Hepatocyte (in vitro differentiated cells): Measurements from ENCODE around the gene DDO. TPM values are rescaled to one million over a fixed set of nuclear protein-coding genes. Genes with fewer than 3 reads are reported as not detected.

Experiments
- DNase-seq: peaks from one replicate; pipeline ENCODE4 v3.0.0-alpha.2; 2016; ENCODE audit warnings: low spot score
- H2AFZ ChIP-seq: fragments of 200-600 bp; sonication (generic); 2 replicates; pipeline ENCODE4 v1.6.0; 2016; ENCODE audit warnings: antibody characterized with exemption, mild to moderate bottlenecking
- H3K27ac ChIP-seq: fragments of 200-600 bp; sonication (generic); 2 replicates; pipeline ENCODE4 v1.5.1; 2016; ENCODE audit warnings: mild to moderate bottlenecking
- H3K27me3 ChIP-seq: fragments of 200-600 bp; sonication (generic); 2 replicates; pipeline ENCODE4 v1.6.1; 2016
- H3K36me3 ChIP-seq: fragments of 200-600 bp; sonication (generic); replicated peaks from 2 replicates; pipeline ENCODE4 v1.5.1; 2016; ENCODE audit warnings: low read depth; ENCODE audit not compliant: insufficient read depth
- H3K4me1 ChIP-seq: fragments of 200-600 bp; sonication (generic); 2 replicates; pipeline ENCODE4 v1.5.1; 2016; ENCODE audit warnings: mild to moderate bottlenecking, moderate library complexity; ENCODE audit not compliant: insufficient read depth
- H3K4me2 ChIP-seq: fragments of 200-600 bp; sonication (generic); 2 replicates; pipeline ENCODE4 v1.6.0; 2016
- H3K4me3 ChIP-seq: fragments of 200-600 bp; sonication (generic); 2 replicates; pipeline ENCODE4 v1.5.1; 2016; ENCODE audit warnings: mild to moderate bottlenecking
- H3K79me2 ChIP-seq: fragments of 200-600 bp; sonication (generic); 2 replicates; pipeline ENCODE4 v1.6.0; 2017; ENCODE audit warnings: mild to moderate bottlenecking
- H3K9me2 ChIP-seq: fragments of 200-600 bp; sonication (generic); replicated peaks from 2 replicates; pipeline ENCODE4 v1.6.0; 2017; ENCODE audit warnings: mild to moderate bottlenecking; ENCODE audit not compliant: insufficient read depth
- H3K9me3 ChIP-seq: fragments of 200-600 bp; sonication (generic); 2 replicates; pipeline ENCODE4 v1.5.1; 2016; ENCODE audit warnings: low read depth, mild to moderate bottlenecking
- H4K20me1 ChIP-seq: fragments of 200-600 bp; sonication (generic); 2 replicates; pipeline ENCODE4 v1.6.0; 2016; ENCODE audit warnings: mild to moderate bottlenecking; ENCODE audit not compliant: insufficient read depth, poor library complexity, severe bottlenecking
- CTCF ChIP-seq: fragments of 200-600 bp; sonication (generic); IDR thresholded peaks from 2 replicates; pipeline ENCODE4 v1.5.1; 2016; ENCODE audit warnings: antibody characterized with exemption, mild to moderate bottlenecking; ENCODE audit not compliant: poor library complexity
- EZH2 ChIP-seq: fragments of 200-600 bp; sonication (generic); IDR thresholded peaks from 2 replicates; pipeline ENCODE4 v1.6.1; 2016; ENCODE audit warnings: antibody characterized with exemption, mild to moderate bottlenecking, borderline replicate concordance
- EZH2phosphoT487 ChIP-seq: fragments of 200-600 bp; sonication (generic); IDR thresholded peaks from one replicate; pipeline ENCODE4 v1.6.1; 2018; ENCODE audit warnings: antibody characterized with exemption, mild to moderate bottlenecking, low read depth, moderate library complexity; ENCODE audit not compliant: unreplicated experiment, severe bottlenecking
- WGBS: methylation state at CpG from one replicate; pipeline ENCODE4 v1.1.6; 2016; ENCODE audit warnings: low lambda C conversion rate; ENCODE audit errors: missing lambda C conversion rate; 5-methylcytosine and 5-hydroxymethylcytosine counted together
- polyA plus RNA-seq: library from polyadenylated mRNA; unstranded; fragments of >200 nt; fragmentation: Nextera tagmentation; extraction: Ambion mirVana; gene quantifications from 2 replicates; pipeline ENCODE4 v1.2.1, GENCODE V29; 2016
- total RNA-seq: library from RNA; depleted of rRNA; stranded (reverse); fragments of >200 nt; gene quantifications from 2 replicates; pipeline ENCODE4 v1.2.3, GENCODE V29; 2014

DDO gene
- total and polyA plus RNA-seq, 2 experiments from 2014 or later, result 0.20 to 0.39 TPM

DNA sequence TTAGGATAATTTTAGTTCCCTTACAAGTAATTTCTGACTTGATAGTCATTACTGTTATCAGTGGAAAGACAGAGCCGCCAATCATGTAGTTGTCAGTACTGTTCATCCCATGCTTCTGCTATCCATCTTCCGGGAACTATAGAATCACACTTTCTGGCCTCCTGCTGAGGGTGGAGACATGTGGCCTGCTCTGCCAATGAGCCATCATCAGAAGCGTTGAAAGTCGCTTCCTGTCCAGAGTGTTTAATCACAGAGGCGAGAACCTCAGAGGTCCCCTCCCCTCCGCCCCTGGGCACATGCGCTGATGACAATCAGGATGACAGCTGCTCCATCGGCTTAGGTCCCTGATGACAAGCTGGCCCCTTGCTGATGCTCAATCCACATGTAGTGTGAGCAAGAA, 3.0 kb downstream of the DDO start:
- no peaks in the 10 kb centered on the region for H3K9me2 ChIP-seq
- no peaks in the 10 kb centered on the region for H4K20me1 ChIP-seq
- TF ChIP-seq EZH2, result no peak
- TF ChIP-seq CTCF, result no peak
- no peak for TF ChIP-seq EZH2phosphoT487
- H3K79me2 ChIP-seq, result no peaks in the 10 kb centered on the region
- no peaks in the 10 kb centered on the region for H3K36me3 ChIP-seq
- WGBS, result 94% methylated on average over 8 of the region's 8 CpGs
- no peak overlapping the region for H3K4me3 ChIP-seq
- H3K4me1 ChIP-seq, result no peaks in the 10 kb centered on the region
- H3K27me3 ChIP-seq, result no peaks in the 10 kb centered on the region
- no peak overlapping the region for H3K4me2 ChIP-seq
- H3K9me3 ChIP-seq, result no peaks in the 10 kb centered on the region
- H2AFZ ChIP-seq, result no peak overlapping the region
- no peak overlapping the region for H3K27ac ChIP-seq
- no peak for DNase-seq

DNA sequence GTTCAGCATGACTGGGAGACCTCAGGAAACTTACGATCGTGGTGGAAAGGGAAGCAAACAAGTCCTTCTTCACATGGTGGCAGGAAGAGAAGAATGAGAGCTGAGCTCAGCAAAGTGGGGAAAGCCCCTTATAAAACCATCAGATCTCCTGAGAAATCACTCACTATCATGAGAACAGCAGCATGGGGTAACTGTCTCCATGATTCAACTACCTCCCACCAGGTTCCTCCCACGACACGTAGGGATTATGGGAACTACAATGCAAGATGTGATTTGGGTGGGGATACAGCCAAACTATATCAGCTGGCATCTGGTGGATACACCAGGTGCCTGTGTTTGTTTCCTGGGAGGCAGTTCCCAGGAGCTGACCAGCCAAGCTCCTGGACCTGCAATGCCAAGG, 4.9 kb downstream of the DDO start:
- no peak for TF ChIP-seq EZH2phosphoT487
- TF ChIP-seq CTCF, result no peak
- no peak for TF ChIP-seq EZH2
- H3K27me3 ChIP-seq, result no peaks in the 10 kb centered on the region
- no peak overlapping the region for H3K4me3 ChIP-seq
- DNase-seq, result no peak
- H3K9me3 ChIP-seq, result no peaks in the 10 kb centered on the region
- no peak overlapping the region for H3K27ac ChIP-seq
- H4K20me1 ChIP-seq, result no peaks in the 10 kb centered on the region
- H2AFZ ChIP-seq, result no peak overlapping the region
- H3K9me2 ChIP-seq, result no peaks in the 10 kb centered on the region
- WGBS, result 75% methylated on average over 4 of the region's 4 CpGs
- no peaks in the 10 kb centered on the region for H3K4me1 ChIP-seq
- H3K4me2 ChIP-seq, result no peak overlapping the region
- no peaks in the 10 kb centered on the region for H3K79me2 ChIP-seq
- H3K36me3 ChIP-seq, result no peaks in the 10 kb centered on the region

DNA sequence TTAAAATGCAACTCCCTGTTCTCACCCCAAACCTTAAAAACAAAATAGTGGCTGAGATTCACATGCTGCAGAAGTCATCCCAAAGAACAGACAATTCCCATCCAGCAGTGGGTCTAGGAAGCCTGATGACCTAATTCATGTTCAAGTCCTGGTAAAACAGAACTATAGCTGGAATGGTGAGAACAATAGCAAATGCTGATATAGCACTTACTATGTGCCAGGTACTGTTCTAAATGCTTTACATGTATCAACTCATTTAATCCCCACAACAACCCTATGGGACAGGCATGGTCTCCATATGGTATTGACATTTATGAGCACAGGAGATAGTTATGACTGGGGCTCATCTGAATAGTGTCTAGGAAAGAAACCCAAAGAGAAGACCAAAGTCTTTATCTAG, 5.6 kb downstream of the DDO start:
- Histone ChIP-seq H4K20me1 (no peaks in the 10 kb centered on the region), H3K27ac (no peak overlapping the region), H3K36me3 (no peaks in the 10 kb centered on the region), H3K9me2 (no peaks in the 10 kb centered on the region), H2AFZ (no peak overlapping the region), H3K4me2 (no peak overlapping the region), H3K4me1 (no peaks in the 10 kb centered on the region), H3K9me3 (no peaks in the 10 kb centered on the region), H3K79me2 (no peaks in the 10 kb centered on the region), H3K27me3 (no peaks in the 10 kb centered on the region), H3K4me3 (no peak overlapping the region)
- no peak for DNase-seq
- TF ChIP-seq CTCF (no peak), EZH2 (no peak), EZH2phosphoT487 (no peak)

DNA sequence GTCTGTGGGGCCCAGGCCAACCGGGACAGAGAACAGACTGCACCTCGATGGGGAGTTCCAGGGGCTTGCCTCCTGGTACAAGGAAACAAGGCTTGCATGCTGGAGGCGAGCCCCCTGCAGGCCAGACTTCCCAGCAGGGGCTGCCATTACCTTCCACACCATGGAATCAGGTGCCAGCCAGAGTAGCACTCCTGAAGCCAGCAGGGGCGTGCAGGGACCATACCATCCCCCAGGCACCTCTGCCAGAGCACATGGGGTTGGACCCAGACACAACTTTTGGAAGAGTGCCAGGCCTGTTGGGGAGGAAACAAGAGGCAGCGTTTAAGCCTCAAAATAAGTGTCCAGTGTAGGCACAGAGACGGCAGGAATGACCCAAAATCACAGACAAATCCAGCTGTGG, 6.5 kb downstream of the DDO start:
- 88% methylated on average over 6 of the region's 6 CpGs for WGBS
- Histone ChIP-seq H3K79me2 (no peaks in the 10 kb centered on the region), H3K4me3 (no peak overlapping the region), H3K4me2 (no peak overlapping the region), H2AFZ (no peak overlapping the region), H4K20me1 (no peaks in the 10 kb centered on the region), H3K4me1 (no peaks in the 10 kb centered on the region), H3K27ac (no peak overlapping the region), H3K9me2 (no peaks in the 10 kb centered on the region), H3K27me3 (no peaks in the 10 kb centered on the region), H3K36me3 (no peaks in the 10 kb centered on the region), H3K9me3 (no peaks in the 10 kb centered on the region)
- TF ChIP-seq EZH2 (no peak), EZH2phosphoT487 (no peak), CTCF (no peak)
- DNase-seq, result no peak
